Choroid plexus epithelial cell (primary cell): ENCODE data around the gene FAAP100.

ENCODE experiments used
- DNase-seq: peaks from one replicate; pipeline ENCODE4 v3.0.0-alpha.2; 2010; ENCODE audit warnings: low read depth
- H3K4me3 ChIP-seq: 2 replicates; pipeline ENCODE4 v1.5.1; 2011; ENCODE audit warnings: low read depth, mild to moderate bottlenecking, control low read depth, low read length, moderate library complexity
- CTCF ChIP-seq: conservative IDR thresholded peaks from 2 replicates; pipeline ENCODE4 v1.5.1; 2011; ENCODE audit warnings: low read depth, mild to moderate bottlenecking, control low read depth, inconsistent platforms, low read length, moderate library complexity

Gene FAAP100

GRCh38 chr17:81563861-81564586, 11.9 kb upstream of the FAAP100 start:
- peak; percentile 95 for DNase-seq
- no peak for TF ChIP-seq CTCF

GRCh38 chr17:81561494-81561885, 9.3 kb upstream of the FAAP100 start:
- DNase-seq, result no peak
- TF ChIP-seq CTCF, result no peak
- no peak overlapping the region for H3K4me3 ChIP-seq

More at GRCh38 chr17:81563861-81564586, 11.9 kb upstream of the FAAP100 start:
- H3K4me3 ChIP-seq, result no peak overlapping the region

GRCh38 chr17:81558941-81559806, 7.0 kb upstream of the FAAP100 start:
- DNase-seq, result peak; percentile 44
- H3K4me3 ChIP-seq, result no peak overlapping the region
- TF ChIP-seq CTCF, result peak; percentile 57

GRCh38 chr17:81558115-81558468, 5.9 kb upstream of the FAAP100 start:
- DNase-seq, result no peak
- H3K4me3 ChIP-seq, result no peak overlapping the region
- TF ChIP-seq CTCF, result no peak

- TF ChIP-seq CTCF, result no peak
- DNase-seq, result no peak
- no peak overlapping the region for H3K4me3 ChIP-seq
These were observed 5.3 kb upstream of the FAAP100 start for GRCh38 chr17:81557276-81558114.

- DNase-seq, result no peak
These were observed 4.7 kb upstream of the FAAP100 start for GRCh38 chr17:81556863-81557262.

More at GRCh38 chr17:81556863-81557262, 4.7 kb upstream of the FAAP100 start:
- TF ChIP-seq CTCF, result no peak
- no peak overlapping the region for H3K4me3 ChIP-seq
